Chondrocyte (in vitro differentiated cells): Measurements from ENCODE around the gene NAB1. TPM values are rescaled to one million over a fixed set of nuclear protein-coding genes. Genes with fewer than 3 reads are reported as not detected.

ENCODE experiments used
- DNase-seq: peaks from one replicate; pipeline ENCODE4 v3.0.0; 2021; ENCODE audit warnings: mixed read lengths, low spot score
- H3K27ac Mint-ChIP-seq: one replicate; pipeline ENCODE4 v1.8.0; 2021; ENCODE audit warnings: mild to moderate bottlenecking, moderate library complexity, mixed read lengths; ENCODE audit not compliant: unreplicated experiment
- H3K27me3 Mint-ChIP-seq: 2 replicates; pipeline ENCODE4 v1.8.0; 2021; ENCODE audit warnings: low read depth, mixed read lengths
- H3K36me3 Mint-ChIP-seq: 2 replicates; pipeline ENCODE4 v1.8.0; 2021; ENCODE audit warnings: low read depth, mixed read lengths
- H3K4me1 Mint-ChIP-seq: 2 replicates; pipeline ENCODE4 v1.8.0; 2021; ENCODE audit warnings: low read depth, mild to moderate bottlenecking, mixed read lengths
- H3K4me3 Mint-ChIP-seq: one replicate; pipeline ENCODE4 v1.8.0; 2021; ENCODE audit warnings: mild to moderate bottlenecking, moderate library complexity, mixed read lengths; ENCODE audit not compliant: unreplicated experiment
- H3K9me3 Mint-ChIP-seq: 2 replicates; pipeline ENCODE4 v1.8.0; 2021; ENCODE audit warnings: low read depth, mixed read lengths
- CTCF ChIP-seq: fragments of 200-600 bp; sonication (generic); IDR thresholded peaks from 2 replicates; pipeline ENCODE4 v1.5.0; 2021; ENCODE audit warnings: antibody characterized with exemption, mild to moderate bottlenecking, moderate library complexity
- total RNA-seq: library from RNA; stranded (reverse); gene quantifications from 3 replicates; pipeline ENCODE4 v1.2.1, GENCODE V29; 2021

Gene NAB1
- total RNA-seq, 1 donor from 2014 or later: 49.8 TPM

DNA sequence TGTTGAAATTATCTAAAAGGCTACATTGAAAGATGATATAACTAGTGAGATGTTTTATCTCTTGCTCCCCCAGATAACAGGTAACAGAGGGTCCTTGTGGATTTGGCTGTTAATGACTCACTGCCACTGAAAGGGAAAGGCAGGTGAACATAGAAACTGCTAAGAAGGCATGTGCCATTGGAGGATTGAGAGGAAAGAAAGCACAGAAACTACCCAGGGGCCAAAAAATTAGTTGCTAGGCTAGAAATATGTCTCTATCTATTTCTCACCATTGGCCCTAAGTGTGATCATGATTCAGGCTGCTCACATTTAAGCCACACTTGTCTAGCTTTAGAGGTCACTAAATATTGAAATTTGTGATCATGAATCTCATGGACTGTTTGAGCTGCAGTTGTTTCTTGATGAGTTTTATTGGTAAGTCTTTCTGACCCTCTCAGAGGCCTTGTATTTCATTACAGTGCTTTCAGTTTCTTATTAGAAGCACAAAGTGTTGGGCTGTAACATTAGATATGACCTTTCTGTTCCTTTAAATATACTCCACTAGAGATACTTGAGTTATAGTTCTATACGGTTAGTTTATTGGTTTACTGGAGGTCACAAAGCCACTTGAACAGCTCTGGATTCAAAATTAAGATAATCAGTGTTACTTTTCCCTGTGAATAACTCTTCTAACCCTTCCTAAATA lies 26.2 kb downstream of the NAB1 start:
- H3K27ac Mint-ChIP-seq: no peak overlapping the region
- DNase-seq: no peak
- peaks cover 34% of the 10 kb centered on the region for H3K36me3 Mint-ChIP-seq

DNA sequence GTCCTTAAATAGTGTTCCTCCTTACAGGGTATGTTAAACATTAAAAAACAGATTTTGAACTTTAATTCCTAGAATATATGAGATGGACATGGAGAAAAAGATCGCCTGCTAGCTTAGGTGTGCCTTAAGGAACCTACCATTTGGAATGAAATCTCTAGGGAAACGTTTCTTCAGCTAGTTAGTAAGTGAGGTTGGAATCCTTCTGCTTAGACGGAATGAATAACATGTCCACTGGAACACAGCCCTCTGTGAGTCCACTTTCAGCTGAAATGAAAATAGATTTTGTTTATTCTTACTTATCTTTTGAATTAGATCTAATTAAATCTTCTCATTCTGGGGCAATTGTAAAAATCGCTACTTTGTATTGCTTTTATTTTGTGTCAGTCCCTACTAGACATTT lies 28.4 kb downstream of the NAB1 start:
- TF ChIP-seq CTCF: no peak
- DNase-seq: no peak
- Mint-ChIP-seq H3K36me3 (peaks cover 28% of the 10 kb centered on the region), H3K4me3 (no peak overlapping the region), H3K4me1 (peaks cover 55% of the 10 kb centered on the region), H3K27me3 (no peaks in the 10 kb centered on the region), H3K27ac (no peak overlapping the region), H3K9me3 (no peaks in the 10 kb centered on the region)

More for the DNA sequence above, 26.2 kb downstream of the NAB1 start:
- no peak for TF ChIP-seq CTCF
- no peak overlapping the region for H3K4me3 Mint-ChIP-seq
- no peaks in the 10 kb centered on the region for H3K9me3 Mint-ChIP-seq
- peaks cover 40% of the 10 kb centered on the region for H3K4me1 Mint-ChIP-seq
- no peaks in the 10 kb centered on the region for H3K27me3 Mint-ChIP-seq

DNA sequence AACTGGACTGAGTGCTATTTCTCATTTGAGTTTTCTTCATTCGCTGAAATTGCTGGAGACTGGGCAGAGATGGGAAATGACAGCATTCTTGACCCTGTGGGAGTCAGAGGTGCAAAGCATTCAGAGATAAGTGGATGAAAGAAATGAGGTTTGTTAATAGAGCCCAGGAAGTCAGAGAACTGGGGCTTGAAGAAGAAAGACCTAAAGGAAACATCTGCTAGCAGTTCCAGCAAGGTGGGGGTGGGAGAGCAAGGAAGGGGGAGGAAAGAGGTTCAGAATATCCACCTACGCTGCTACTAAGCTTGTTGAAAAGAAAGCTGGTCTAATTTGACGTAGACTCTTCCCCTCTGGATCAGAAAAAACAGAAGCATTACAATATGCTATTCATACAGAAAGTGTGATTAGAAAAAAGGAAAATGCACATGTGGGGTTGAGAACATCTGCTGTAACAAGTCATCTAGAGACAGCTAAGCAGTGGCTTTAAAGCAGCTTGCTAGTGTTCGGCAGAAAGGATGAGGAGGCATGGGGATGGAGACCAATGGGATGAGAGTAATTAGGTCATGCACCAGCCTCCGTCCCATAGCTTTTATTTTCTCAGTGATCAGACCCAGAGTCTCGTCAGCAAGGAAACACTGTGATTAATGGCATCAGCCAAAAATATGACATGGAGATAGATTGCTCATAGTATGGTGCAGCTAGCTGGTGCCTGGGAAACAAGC lies 29.7 kb downstream of the NAB1 start:
- Mint-ChIP-seq H3K27me3 (no peaks in the 10 kb centered on the region), H3K4me1 (peaks cover 61% of the 10 kb centered on the region), H3K4me3 (peak overlapping the region; percentile 40), H3K27ac (peak overlapping the region; percentile 42), H3K9me3 (no peaks in the 10 kb centered on the region), H3K36me3 (peaks cover 25% of the 10 kb centered on the region)
- DNase-seq: no peak
- TF ChIP-seq CTCF: no peak

GRCh38 chr2:190679391-190679790 lies 30.5 kb downstream of the NAB1 start:
- Mint-ChIP-seq H3K4me1 (peaks cover 65% of the 10 kb centered on the region), H3K4me3 (no peak overlapping the region), H3K27me3 (no peaks in the 10 kb centered on the region), H3K27ac (no peak overlapping the region), H3K36me3 (peaks cover 21% of the 10 kb centered on the region), H3K9me3 (no peaks in the 10 kb centered on the region)
- no peak for TF ChIP-seq CTCF
- DNase-seq: no peak

- Mint-ChIP-seq H3K36me3 (peaks cover 18% of the 10 kb centered on the region), H3K27me3 (no peaks in the 10 kb centered on the region), H3K4me1 (peaks cover 65% of the 10 kb centered on the region), H3K9me3 (no peaks in the 10 kb centered on the region), H3K27ac (peak overlapping the region; percentile 88), H3K4me3 (peak overlapping the region; percentile 17)
- peak; percentile 83 for TF ChIP-seq CTCF
- DNase-seq: no peak
Measured at GRCh38 chr2:190679813-190680591, 31.1 kb downstream of the NAB1 start.
